IMR-90 (cell line): ENCODE measurements around the gene ZNF263. TPM values are rescaled to one million over a fixed set of nuclear protein-coding genes. Genes with fewer than 3 reads are reported as not detected.

Experiments
- ATAC-seq: fragments of 200-7000 bp; cut with Tn5 transposase; 2 replicates; pipeline ENCODE4 v1.9.1; 2020; ENCODE audit warnings: low read depth, mild to moderate bottlenecking, moderate library complexity
- BruUV-seq: library from RNA; stranded (reverse); fragments of 400-500 nt; replicated peaks from 2 replicates; lab custom pipeline; 2021; lab: Mats Ljungman, UMichigan
- CTCF ChIA-PET: fragments of 300-600 bp; formaldehyde crosslinking; extraction: SDS; loops from one replicate; lab custom pipeline; 2021; ENCODE audit warnings: antibody characterized with exemption; lab: Yijun Ruan, JAX
- POLR2A ChIA-PET: fragments of 300-600 bp; sonication (Branson Sonifier 250); formaldehyde crosslinking; loops from one replicate; lab custom pipeline; 2022; ENCODE audit warnings: antibody characterized with exemption; ENCODE audit not compliant: unreplicated experiment; lab: Charles Lee
- DNase-seq: peaks from one replicate; pipeline ENCODE4 v3.0.0; 2013
- H2AFZ ChIP-seq: replicated peaks from 2 replicates; pipeline ENCODE3; 2013; ENCODE audit warnings: low read length, mild to moderate bottlenecking; ENCODE audit not compliant: poor library complexity
- H2AK5ac ChIP-seq: 2 replicates; pipeline ENCODE4 v1.6.1; 2013; ENCODE audit warnings: low read depth, low read length, inconsistent platforms
- H2AK9ac ChIP-seq: replicated peaks from 2 replicates; pipeline ENCODE3; 2013; ENCODE audit warnings: mild to moderate bottlenecking, low read depth, low read length, moderate library complexity; ENCODE audit not compliant: poor library complexity
- H2BK120ac ChIP-seq: 2 replicates; pipeline ENCODE4 v1.6.1; 2013; ENCODE audit warnings: low read depth, low read length, inconsistent platforms
- H2BK15ac ChIP-seq: 3 replicates; pipeline ENCODE4 v1.6.1; 2013; ENCODE audit warnings: low read depth, low read length, inconsistent platforms
- H2BK20ac ChIP-seq: 2 replicates; pipeline ENCODE4 v1.6.1; 2013; ENCODE audit warnings: low read depth, mild to moderate bottlenecking, inconsistent platforms, low read length, moderate library complexity
- H2BK5ac ChIP-seq: 2 replicates; pipeline ENCODE4 v1.6.1; 2013; ENCODE audit warnings: mild to moderate bottlenecking, low read depth, low read length, inconsistent platforms; ENCODE audit not compliant: poor library complexity, severe bottlenecking
- H3K14ac ChIP-seq: replicated peaks from 2 replicates; pipeline ENCODE4 v1.6.1; 2013; ENCODE audit warnings: low read depth, low read length, inconsistent platforms
- H3K18ac ChIP-seq: 2 replicates; pipeline ENCODE4 v1.6.1; 2013; ENCODE audit warnings: low read depth, low read length, control low read depth
- H3K23ac ChIP-seq: 2 replicates; pipeline ENCODE4 v1.6.1; 2013; ENCODE audit warnings: low read depth, low read length, inconsistent platforms
- H3K27ac ChIP-seq: 2 replicates; pipeline ENCODE4 v1.5.1; 2013; ENCODE audit warnings: mild to moderate bottlenecking, control low read depth, low read length; ENCODE audit not compliant: insufficient read depth
- H3K27me3 ChIP-seq: 2 replicates; pipeline ENCODE4 v1.6.1; 2013; ENCODE audit warnings: low read length; ENCODE audit not compliant: control insufficient read depth, insufficient read depth
- H3K36me3 ChIP-seq: 2 replicates; pipeline ENCODE4 v1.6.1; 2013; ENCODE audit warnings: low read length, mixed read lengths; ENCODE audit not compliant: control insufficient read depth, insufficient read depth
- H3K4ac ChIP-seq: 2 replicates; pipeline ENCODE4 v1.6.1; 2013; ENCODE audit warnings: low read depth, low read length, inconsistent platforms
- H3K4me1 ChIP-seq: 2 replicates; pipeline ENCODE4 v1.6.1; 2013; ENCODE audit warnings: low read length, mixed read lengths; ENCODE audit not compliant: control insufficient read depth, insufficient read depth
- H3K4me2 ChIP-seq: 2 replicates; pipeline ENCODE4 v1.6.1; 2013; ENCODE audit warnings: low read depth, mild to moderate bottlenecking, control low read depth, low read length, moderate library complexity
- H3K4me3 ChIP-seq: 2 replicates; pipeline ENCODE4 v1.5.1; 2013; ENCODE audit warnings: low read depth, mild to moderate bottlenecking, control low read depth, low read length, moderate library complexity; ENCODE audit not compliant: insufficient read depth
- H3K56ac ChIP-seq: 2 replicates; pipeline ENCODE4 v1.6.1; 2013; ENCODE audit warnings: low read length, inconsistent platforms; ENCODE audit not compliant: insufficient read depth; ENCODE audit errors: extremely low read depth
- H3K79me1 ChIP-seq, 2 experiments: 2 replicates each; pipeline ENCODE4 v1.6.1; 2013; ENCODE audit warnings: low read length in 2 of 2, inconsistent platforms in 1 of 2, low read depth in 1 of 2
- H3K9ac ChIP-seq: 2 replicates; pipeline ENCODE4 v1.6.1; 2013; ENCODE audit warnings: low read depth, low read length, control low read depth
- H3K9me1 ChIP-seq: 2 replicates; pipeline ENCODE4 v1.6.1; 2013; ENCODE audit warnings: low read length, inconsistent platforms; ENCODE audit not compliant: insufficient read depth
- H3K9me3 ChIP-seq: 2 replicates; pipeline ENCODE4 v1.6.1; 2013; ENCODE audit warnings: low read length; ENCODE audit not compliant: control insufficient read depth, insufficient read depth
- H4K20me1 ChIP-seq: 2 replicates; pipeline ENCODE4 v1.6.1; 2013; ENCODE audit warnings: low read length, inconsistent platforms; ENCODE audit not compliant: insufficient read depth
- H4K5ac ChIP-seq: 2 replicates; pipeline ENCODE4 v1.6.1; 2013; ENCODE audit warnings: mild to moderate bottlenecking, low read depth, low read length, control low read depth
- H4K8ac ChIP-seq, 2 experiments: 2 replicates each; pipeline ENCODE4 v1.6.1; 2013; ENCODE audit warnings: low read depth in 2 of 2, low read length in 2 of 2, control low read depth in 1 of 2, inconsistent platforms in 1 of 2
- H4K91ac ChIP-seq: 2 replicates; pipeline ENCODE4 v1.6.1; 2013; ENCODE audit warnings: low read depth, low read length, inconsistent platforms; ENCODE audit not compliant: insufficient read depth
- BHLHE40 ChIP-seq: fragments of 150-350 bp; IDR thresholded peaks from 2 replicates; pipeline ENCODE4 v1.6.1; 2016; ENCODE audit warnings: mild to moderate bottlenecking, low read depth, low read length
- CEBPB ChIP-seq: IDR thresholded peaks from 2 replicates; pipeline ENCODE4 v1.6.1; 2012; ENCODE audit warnings: low read depth, low read length, improper control_type of control experiment
- CTCF ChIP-seq: conservative IDR thresholded peaks from 2 replicates; pipeline ENCODE4 v1.5.1; 2012; ENCODE audit warnings: mild to moderate bottlenecking, low read depth, low read length, improper control_type of control experiment
- FOS ChIP-seq: fragments of 150-350 bp; IDR thresholded peaks from 2 replicates; pipeline ENCODE4 v1.6.1; 2016; ENCODE audit warnings: low read depth, low read length
- MAFK ChIP-seq: IDR thresholded peaks from 2 replicates; pipeline ENCODE4 v1.6.1; 2012; ENCODE audit warnings: low read depth, low read length, improper control_type of control experiment
- MXI1 ChIP-seq: IDR thresholded peaks from 2 replicates; pipeline ENCODE4 v1.6.1; 2012; ENCODE audit warnings: low read depth, mild to moderate bottlenecking, low read length, moderate library complexity, borderline replicate concordance
- NFE2L2 ChIP-seq: fragments of 150-350 bp; IDR thresholded peaks from 2 replicates; pipeline ENCODE4 v1.6.1; 2016; ENCODE audit warnings: low read depth, mild to moderate bottlenecking, low read length
- POLR2A ChIP-seq: IDR thresholded peaks from 2 replicates; pipeline ENCODE4 v1.6.1; 2012; ENCODE audit warnings: mild to moderate bottlenecking, low read depth, low read length
- RAD21 ChIP-seq: IDR thresholded peaks from 2 replicates; pipeline ENCODE4 v1.6.1; 2012; ENCODE audit warnings: low read length, improper control_type of control experiment
- RCOR1 ChIP-seq: IDR thresholded peaks from 2 replicates; pipeline ENCODE4 v1.6.1; 2012; ENCODE audit warnings: mild to moderate bottlenecking, low read length, improper control_type of control experiment; ENCODE audit not compliant: insufficient replicate concordance
- USF2 ChIP-seq: fragments of 150-350 bp; IDR thresholded peaks from 2 replicates; pipeline ENCODE4 v1.6.1; 2017; ENCODE audit warnings: mild to moderate bottlenecking, antibody characterized with exemption, low read length, low read depth
- WGBS, 2 experiments: methylation state at CpG; one replicate each; pipeline versions ENCODE4 v1.1.5 to v1.1.7; 2013; ENCODE audit warnings: missing lambda C conversion rate in 2 of 2; ENCODE audit not compliant: insufficient read length in 1 of 2; ENCODE audit errors: extremely low coverage in 2 of 2; 5-methylcytosine and 5-hydroxymethylcytosine counted together
- dilution Hi-C: fragments of 300-500 bp; cut with HindIII; formaldehyde crosslinking; loops from one replicate; pipeline ENCODE4 v1.14.3; 2018; ENCODE audit warnings: low sequenced_read_pairs; ENCODE audit not compliant: unreplicated experiment
- in situ Hi-C: fragments of 300-500 bp; cut with MboI; formaldehyde crosslinking; loops from 3 replicates; pipeline ENCODE4 v1.14.3; 2019; ENCODE audit warnings: low sequenced_read_pairs, inconsistent platforms, mixed read lengths
- intact Hi-C: fragments of 100-400 bp; cut with micrococcal nuclease; formaldehyde crosslinking; loops from 2 replicates; pipeline ENCODE4 v1.10.0; 2022
- polyA plus RNA-seq, 3 experiments: library from polyadenylated mRNA; depleted of rRNA; stranded (reverse); fragments of >200 nt; gene quantifications; 2 replicates each; pipeline ENCODE4 v1.2.3, GENCODE V29; 2012; ENCODE audit warnings: low replicate concordance in 1 of 3
- total RNA-seq: library from RNA; depleted of rRNA; stranded (reverse); fragments of >200 nt; gene quantifications from 2 replicates; pipeline ENCODE4 v1.2.3, GENCODE V29; 2012
- TF ChIP-seq, protein P1 (sequence below): fragments of 150-350 bp; IDR thresholded peaks from 2 replicates; pipeline ENCODE4 v1.6.1; 2016; ENCODE audit warnings: low read depth, mild to moderate bottlenecking, low read length, moderate library complexity, borderline replicate concordance

Gene ZNF263
- total and polyA plus RNA-seq, 2 of the 4 experiments (the other 2 are of a cell fraction), result 20.8 to 40.3 TPM

DNA sequence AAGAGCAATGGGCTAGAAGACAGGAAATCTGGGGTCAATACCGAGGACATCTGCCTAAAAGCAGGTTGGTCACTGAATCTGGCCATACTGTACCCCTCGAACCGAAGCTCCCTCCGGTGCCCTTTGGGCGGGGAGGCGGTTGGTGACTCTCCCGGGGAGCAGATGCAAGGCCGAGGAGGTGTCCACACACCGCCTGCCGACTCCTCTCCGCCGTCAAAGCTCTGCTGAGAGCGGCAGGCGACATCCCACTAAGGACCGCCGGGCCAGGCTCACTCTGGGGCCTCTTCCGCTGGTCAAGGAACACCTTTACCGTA lies 48.8 kb upstream of the ZNF263 start:
- no peak for ATAC-seq
- in situ Hi-C loops (no loop called here), intact Hi-C loops (loop anchor here (2.0 kb wide), 1 partner anchor 48 kb away; the partner anchor contains the start of gene ZNF263), dilution Hi-C loops (no loop called here)
- Histone ChIP-seq H3K23ac (peak overlapping the region; percentile 75; the same call in 1 of the 2 replicates), H2AFZ (peak overlapping the region; percentile 100), H4K91ac (peak overlapping the region; percentile 4; the same call in 1 of the 2 replicates), H2BK5ac (peak overlapping the region; percentile 62), H3K14ac (peak overlapping the region; percentile 17), H3K79me1 (peaks cover 22 to 27% of the 10 kb centered on the region in 2 experiments), H4K8ac (peak overlapping the region; percentile 20 to 75), H3K9ac (peak overlapping the region; percentile 96), H3K27me3 (no peaks in the 10 kb centered on the region), H2BK20ac (no peak overlapping the region), H3K9me1 (peaks cover 3% of the 10 kb centered on the region; the same call in 1 of the 2 replicates), H3K4me1 (no peaks in the 10 kb centered on the region), H4K20me1 (no peaks in the 10 kb centered on the region), H3K4me2 (peak overlapping the region; percentile 97), H2AK5ac (peak overlapping the region; percentile 71; the same call in 1 of the 2 replicates), H3K36me3 (peaks cover 21% of the 10 kb centered on the region), H3K18ac (no peak overlapping the region), H2BK15ac (no peak overlapping the region), H3K9me3 (peaks cover 4% of the 10 kb centered on the region; the same call in 1 of the 2 replicates), H3K56ac (peak overlapping the region; percentile 73), H3K27ac (peak overlapping the region; percentile 79), H3K4me3 (peak overlapping the region; percentile 95), H3K4ac (peak overlapping the region; percentile 58), H2AK9ac (peak overlapping the region; percentile 94), H4K5ac (peak overlapping the region; percentile 55), H2BK120ac (no peak overlapping the region)
- CTCF ChIA-PET, result no interaction called here
- POLR2A ChIA-PET, result no interaction called here
- WGBS, 2 experiments, result 1% methylated on average over 16 of the region's 18 CpGs; no CpG with 5 or more reads in 1 of the 2 experiments
- DNase-seq, result no peak
- BruUV-seq, result no TSS peak
- TF ChIP-seq MAFK, result no peak
- TF ChIP-seq NFE2L2, result no peak
- TF ChIP-seq RAD21, result no peak
- no peak for TF ChIP-seq MXI1
- no peak for TF ChIP-seq USF2
- no peak for TF ChIP-seq RCOR1
- TF ChIP-seq POLR2A, result no peak
- TF ChIP-seq CTCF, result no peak
- TF ChIP-seq BHLHE40, result no peak
- TF ChIP-seq FOS, result no peak
- no peak for TF ChIP-seq CEBPB
- TF ChIP-seq, protein P1, sequence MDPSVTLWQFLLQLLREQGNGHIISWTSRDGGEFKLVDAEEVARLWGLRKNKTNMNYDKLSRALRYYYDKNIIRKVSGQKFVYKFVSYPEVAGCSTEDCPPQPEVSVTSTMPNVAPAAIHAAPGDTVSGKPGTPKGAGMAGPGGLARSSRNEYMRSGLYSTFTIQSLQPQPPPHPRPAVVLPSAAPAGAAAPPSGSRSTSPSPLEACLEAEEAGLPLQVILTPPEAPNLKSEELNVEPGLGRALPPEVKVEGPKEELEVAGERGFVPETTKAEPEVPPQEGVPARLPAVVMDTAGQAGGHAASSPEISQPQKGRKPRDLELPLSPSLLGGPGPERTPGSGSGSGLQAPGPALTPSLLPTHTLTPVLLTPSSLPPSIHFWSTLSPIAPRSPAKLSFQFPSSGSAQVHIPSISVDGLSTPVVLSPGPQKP, result no peak
